HepG2 (cell line): Measurements from ENCODE around the gene IL17RC. TPM values are rescaled to one million over a fixed set of nuclear protein-coding genes. Genes with fewer than 3 reads are reported as not detected.

Source experiments
- ARNT ChIP-seq: fragments of 450-650 bp; IDR thresholded peaks from 2 replicates; pipeline ENCODE4 v1.6.1; 2017
- ATF7-NPFF ChIP-seq: sonication (generic); formaldehyde crosslinking; IDR thresholded peaks from 2 replicates; pipeline ENCODE4 v1.8.1; 2023; ENCODE audit warnings: mild to moderate bottlenecking, low read depth, missing genetic modification reagents, moderate library complexity
- ATRX ChIP-seq: sonication (generic); formaldehyde crosslinking; IDR thresholded peaks from 2 replicates; pipeline ENCODE4 v1.4.0; 2020; ENCODE audit warnings: missing genetic modification reagents, borderline replicate concordance
- BRD4 ChIP-seq: sonication (generic); formaldehyde crosslinking; IDR thresholded peaks from 2 replicates; pipeline ENCODE4 v1.4.0; 2020; ENCODE audit warnings: missing genetic modification reagents
- KDM1A ChIP-seq: IDR thresholded peaks from 2 replicates; pipeline ENCODE4 v1.6.1; 2016; ENCODE audit warnings: missing compliant biosample characterization
- MTF1 ChIP-seq: sonication (generic); formaldehyde crosslinking; IDR thresholded peaks from 2 replicates; pipeline ENCODE4 v1.5.0; 2020; ENCODE audit warnings: missing genetic modification reagents
- REL ChIP-seq: sonication (generic); formaldehyde crosslinking; conservative IDR thresholded peaks from 2 replicates; pipeline ENCODE4 v1.8.0; 2022; ENCODE audit warnings: mild to moderate bottlenecking, missing genetic modification reagents, moderate library complexity
- SUZ12 ChIP-seq: fragments of 150-350 bp; IDR thresholded peaks from 2 replicates; pipeline ENCODE4 v1.6.1; 2014; ENCODE audit warnings: low read depth, low read length
- TCF7L2 ChIP-seq: IDR thresholded peaks from 2 replicates; pipeline ENCODE4 v1.6.1; 2011; ENCODE audit warnings: mild to moderate bottlenecking, low read depth, low read length, moderate library complexity
- THAP9 ChIP-seq: sonication (generic); formaldehyde crosslinking; IDR thresholded peaks from 2 replicates; pipeline ENCODE4; 2020; ENCODE audit warnings: missing genetic modification reagents, mild to moderate bottlenecking, borderline replicate concordance
- ZNF207 ChIP-seq: fragments of 450-650 bp; IDR thresholded peaks from 2 replicates; pipeline ENCODE4 v1.6.1; 2016; ENCODE audit warnings: antibody characterized with exemption, borderline replicate concordance
- ZNF281 ChIP-seq: sonication (generic); formaldehyde crosslinking; IDR thresholded peaks from 2 replicates; pipeline ENCODE4 v1.4.0; 2020; ENCODE audit warnings: missing genetic modification reagents, borderline replicate concordance
- ZNF333 ChIP-seq: sonication (generic); formaldehyde crosslinking; IDR thresholded peaks from 2 replicates; pipeline ENCODE4 v1.4.0; 2020; ENCODE audit warnings: mild to moderate bottlenecking, missing genetic modification reagents, borderline replicate concordance
- ZNF367 ChIP-seq: sonication (generic); formaldehyde crosslinking; IDR thresholded peaks from 2 replicates; pipeline ENCODE4 v1.4.0; 2020; ENCODE audit warnings: missing genetic modification reagents, borderline replicate concordance
- ZNF792 ChIP-seq: IDR thresholded peaks from 2 replicates; pipeline ENCODE4 v1.6.1; 2016
- ZNF850 ChIP-seq: sonication (generic); formaldehyde crosslinking; conservative IDR thresholded peaks from 2 replicates; pipeline ENCODE4 v1.9.0; 2021; ENCODE audit warnings: mild to moderate bottlenecking, missing genetic modification reagents
- ZNF878 ChIP-seq: sonication (generic); formaldehyde crosslinking; IDR thresholded peaks from 2 replicates; pipeline ENCODE4 v1.8.1; 2023; ENCODE audit warnings: mild to moderate bottlenecking, missing genetic modification reagents, moderate library complexity
- polyA plus RNA-seq, 8 experiments: library from polyadenylated mRNA; depleted of rRNA in 3 of 8; stranded (reverse) in 7 of 8; unstranded in 1 of 8; fragments of >200 nt; fragmentation: Illumina TruSeq in 4 of 8; extraction: Trizol in 4 of 8; gene quantifications; 2 replicates each; pipeline versions ENCODE4 v1.2.1 to v1.2.3, GENCODE V29; 2011 to 2016; ENCODE audit warnings: low read depth in 4 of 8, missing spikeins in 1 of 8, mixed read lengths in 1 of 8; ENCODE audit not compliant: insufficient read depth in 1 of 8
- total RNA-seq, 5 experiments: library from RNA; depleted of rRNA; stranded (reverse); fragments of >200 nt; fragmentation: Illumina TruSeq; extraction: Trizol; gene quantifications; 2 replicates each; pipeline ENCODE4 v1.2.3, GENCODE V29; 2016; ENCODE audit warnings: low read depth in 1 of 5
- TF ChIP-seq, protein P1 (sequence below): sonication (generic); formaldehyde crosslinking; IDR thresholded peaks from 2 replicates; pipeline ENCODE4 v1.4.0; 2020; ENCODE audit warnings: mild to moderate bottlenecking, missing genetic modification reagents
- TF ChIP-seq, protein P2 (sequence below): sonication (generic); formaldehyde crosslinking; IDR thresholded peaks from 2 replicates; pipeline ENCODE4 v1.4.0; 2020; ENCODE audit warnings: missing genetic modification reagents; ENCODE audit errors: not compliant biosample characterization
- TF ChIP-seq, protein P3 (sequence below): sonication (generic); formaldehyde crosslinking; IDR thresholded peaks from 2 replicates; pipeline ENCODE4 v1.5.0; 2020; ENCODE audit warnings: missing genetic modification reagents

IL17RC gene
- total and polyA plus RNA-seq, 2 of the 13 experiments (the other 11 are each of a cell fraction or from before 2014, with no cell fraction given) = 20.7 to 24.0 TPM

DNA sequence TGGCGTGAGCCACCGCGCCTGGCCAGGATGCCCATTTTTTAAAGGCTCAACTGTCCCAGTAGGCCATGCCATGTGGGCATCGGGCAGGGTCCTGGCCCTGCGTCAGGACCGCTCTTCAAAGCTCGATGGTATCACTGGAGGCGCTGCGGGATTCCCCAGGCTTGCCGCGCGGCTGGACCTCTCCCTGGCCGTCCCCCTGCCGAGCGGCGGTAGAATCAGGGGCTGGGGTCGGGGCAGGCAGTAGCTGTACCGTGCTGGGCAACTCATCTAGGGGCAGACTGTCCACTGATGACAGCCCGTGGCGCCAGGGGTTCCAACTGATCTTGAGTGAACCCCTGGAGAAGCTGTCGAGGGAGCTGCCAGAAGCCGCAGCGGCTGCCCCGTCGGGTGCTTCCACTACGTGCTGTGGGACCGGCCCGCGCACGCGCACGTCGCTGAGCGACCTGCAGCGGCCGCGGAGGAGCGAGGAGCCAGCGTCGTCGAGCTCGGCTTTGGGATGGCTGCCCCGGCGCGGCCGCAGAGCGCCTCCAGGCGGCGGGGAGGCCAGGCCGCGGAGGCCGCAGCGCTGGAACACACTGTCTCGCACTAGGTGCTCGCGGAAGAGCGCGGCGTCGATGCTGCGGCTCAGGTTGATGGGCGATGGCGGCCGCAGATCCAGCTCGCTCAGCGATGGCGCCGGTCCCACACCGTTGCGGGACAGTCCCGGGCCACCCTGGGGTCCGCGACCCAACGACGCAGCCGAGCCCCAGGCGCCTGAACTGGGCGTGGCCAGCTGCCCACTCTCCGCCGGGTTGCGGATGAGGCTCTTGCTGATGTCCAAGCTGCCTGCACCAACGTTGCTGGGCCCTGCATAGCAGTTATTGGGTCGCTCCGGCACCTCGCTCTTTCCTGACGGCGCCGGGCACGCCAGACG lies 29.5 kb downstream of the IL17RC start (continued):
- peak; percentile 14; the same call in 1 of the 2 replicates for TF ChIP-seq THAP9 (CRISPR knock-in tag)
- no peak for TF ChIP-seq ZNF281 (CRISPR knock-in tag)
- no peak; the same call in 1 of the 2 replicates for TF ChIP-seq ZNF367 (CRISPR knock-in tag)
- TF ChIP-seq ZNF333 = 0 out of 2 replicates have a peak, but pooled peaks have one; percentile 48
- peak; percentile 26; the same call in 1 of the 2 replicates for TF ChIP-seq BRD4 (CRISPR knock-in tag)
- TF ChIP-seq ZNF850 (CRISPR knock-in tag) = no peak
- peak; percentile 78 for TF ChIP-seq ATF7-NPFF (CRISPR knock-in tag)
- no peak for TF ChIP-seq ATRX (CRISPR knock-in tag)
- TF ChIP-seq, protein P1, sequence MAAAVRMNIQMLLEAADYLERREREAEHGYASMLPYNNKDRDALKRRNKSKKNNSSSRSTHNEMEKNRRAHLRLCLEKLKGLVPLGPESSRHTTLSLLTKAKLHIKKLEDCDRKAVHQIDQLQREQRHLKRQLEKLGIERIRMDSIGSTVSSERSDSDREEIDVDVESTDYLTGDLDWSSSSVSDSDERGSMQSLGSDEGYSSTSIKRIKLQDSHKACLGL (CRISPR knock-in tag) = peak; percentile 92
- TF ChIP-seq ZNF207 = no peak
- peak; percentile 84; the same call in 1 of the 2 replicates for TF ChIP-seq ZNF792
- TF ChIP-seq KDM1A (CRISPR knock-in tag) = peak; percentile 74
- TF ChIP-seq ZNF878 = no peak; the same call in 1 of the 2 replicates
- TF ChIP-seq, protein P2, sequence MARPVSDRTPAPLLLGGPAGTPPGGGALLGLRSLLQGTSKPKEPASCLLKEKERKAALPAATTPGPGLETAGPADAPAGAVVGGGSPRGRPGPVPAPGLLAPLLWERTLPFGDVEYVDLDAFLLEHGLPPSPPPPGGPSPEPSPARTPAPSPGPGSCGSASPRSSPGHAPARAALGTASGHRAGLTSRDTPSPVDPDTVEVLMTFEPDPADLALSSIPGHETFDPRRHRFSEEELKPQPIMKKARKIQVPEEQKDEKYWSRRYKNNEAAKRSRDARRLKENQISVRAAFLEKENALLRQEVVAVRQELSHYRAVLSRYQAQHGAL (CRISPR knock-in tag) = no peak
- no peak; the same call in 1 of the 2 replicates for TF ChIP-seq REL (CRISPR knock-in tag)
- TF ChIP-seq MTF1 = no peak
- TF ChIP-seq TCF7L2 = no peak
- TF ChIP-seq SUZ12 = no peak
- no peak for TF ChIP-seq ARNT
- TF ChIP-seq, protein P3, sequence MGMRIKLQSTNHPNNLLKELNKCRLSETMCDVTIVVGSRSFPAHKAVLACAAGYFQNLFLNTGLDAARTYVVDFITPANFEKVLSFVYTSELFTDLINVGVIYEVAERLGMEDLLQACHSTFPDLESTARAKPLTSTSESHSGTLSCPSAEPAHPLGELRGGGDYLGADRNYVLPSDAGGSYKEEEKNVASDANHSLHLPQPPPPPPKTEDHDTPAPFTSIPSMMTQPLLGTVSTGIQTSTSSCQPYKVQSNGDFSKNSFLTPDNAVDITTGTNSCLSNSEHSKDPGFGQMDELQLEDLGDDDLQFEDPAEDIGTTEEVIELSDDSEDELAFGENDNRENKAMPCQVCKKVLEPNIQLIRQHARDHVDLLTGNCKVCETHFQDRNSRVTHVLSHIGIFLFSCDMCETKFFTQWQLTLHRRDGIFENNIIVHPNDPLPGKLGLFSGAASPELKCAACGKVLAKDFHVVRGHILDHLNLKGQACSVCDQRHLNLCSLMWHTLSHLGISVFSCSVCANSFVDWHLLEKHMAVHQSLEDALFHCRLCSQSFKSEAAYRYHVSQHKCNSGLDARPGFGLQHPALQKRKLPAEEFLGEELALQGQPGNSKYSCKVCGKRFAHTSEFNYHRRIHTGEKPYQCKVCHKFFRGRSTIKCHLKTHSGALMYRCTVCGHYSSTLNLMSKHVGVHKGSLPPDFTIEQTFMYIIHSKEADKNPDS (CRISPR knock-in tag) = peak; percentile 36; the same call in 1 of the 2 replicates
